Retinal pigment epithelial cell (primary cell): ENCODE measurements around the gene BMPR1B.

Experiments used
- DNase-seq: peaks from one replicate; pipeline ENCODE4 v3.0.0-alpha.2; 2010; ENCODE audit warnings: low read depth
- H3K4me3 ChIP-seq: 2 replicates; pipeline ENCODE4 v1.5.1; 2011; ENCODE audit warnings: mild to moderate bottlenecking, low read length, control low read depth, moderate library complexity
- TF ChIP-seq, protein P1 (sequence below): conservative IDR thresholded peaks from 2 replicates; pipeline ENCODE4 v1.5.1; 2011; ENCODE audit warnings: low read depth, low read length, control low read depth, inconsistent platforms

The BMPR1B gene

DNA sequence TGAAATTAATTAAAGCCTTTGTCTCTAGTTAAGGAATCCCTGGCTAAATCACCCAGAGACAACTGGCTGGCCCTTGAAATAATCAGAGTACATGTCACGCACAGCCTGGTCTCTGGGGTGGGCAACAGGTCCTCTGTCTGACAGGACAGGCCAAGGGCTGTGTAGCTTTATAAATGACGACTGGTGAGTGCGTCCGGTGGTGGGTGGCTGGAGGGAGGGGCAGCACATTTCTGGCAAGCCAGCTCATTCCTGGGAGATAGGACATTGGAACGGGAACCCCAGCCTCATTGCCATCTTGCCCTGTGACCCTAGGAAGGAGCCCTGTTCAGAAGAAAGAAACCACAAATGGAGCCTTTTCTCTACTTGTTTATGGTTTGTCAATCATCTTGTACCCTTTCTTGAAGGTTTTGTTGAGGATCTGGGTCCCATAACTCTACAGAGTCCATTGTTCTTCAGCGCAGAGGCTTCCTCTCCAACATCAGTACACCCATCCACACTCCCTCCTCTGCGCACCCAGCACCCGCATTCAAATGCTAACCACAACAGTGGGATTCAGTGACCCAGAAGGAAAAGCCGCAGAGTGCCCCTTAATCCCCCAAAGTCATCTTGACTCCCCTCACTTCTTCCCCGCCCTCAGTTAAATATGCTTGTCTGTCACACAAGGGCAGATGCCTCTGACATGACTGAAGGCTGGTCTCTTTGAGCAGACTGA lies 422.9 kb downstream of the BMPR1B start:
- TF ChIP-seq, protein P1, sequence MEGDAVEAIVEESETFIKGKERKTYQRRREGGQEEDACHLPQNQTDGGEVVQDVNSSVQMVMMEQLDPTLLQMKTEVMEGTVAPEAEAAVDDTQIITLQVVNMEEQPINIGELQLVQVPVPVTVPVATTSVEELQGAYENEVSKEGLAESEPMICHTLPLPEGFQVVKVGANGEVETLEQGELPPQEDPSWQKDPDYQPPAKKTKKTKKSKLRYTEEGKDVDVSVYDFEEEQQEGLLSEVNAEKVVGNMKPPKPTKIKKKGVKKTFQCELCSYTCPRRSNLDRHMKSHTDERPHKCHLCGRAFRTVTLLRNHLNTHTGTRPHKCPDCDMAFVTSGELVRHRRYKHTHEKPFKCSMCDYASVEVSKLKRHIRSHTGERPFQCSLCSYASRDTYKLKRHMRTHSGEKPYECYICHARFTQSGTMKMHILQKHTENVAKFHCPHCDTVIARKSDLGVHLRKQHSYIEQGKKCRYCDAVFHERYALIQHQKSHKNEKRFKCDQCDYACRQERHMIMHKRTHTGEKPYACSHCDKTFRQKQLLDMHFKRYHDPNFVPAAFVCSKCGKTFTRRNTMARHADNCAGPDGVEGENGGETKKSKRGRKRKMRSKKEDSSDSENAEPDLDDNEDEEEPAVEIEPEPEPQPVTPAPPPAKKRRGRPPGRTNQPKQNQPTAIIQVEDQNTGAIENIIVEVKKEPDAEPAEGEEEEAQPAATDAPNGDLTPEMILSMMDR = no peak
- H3K4me3 ChIP-seq = no peak overlapping the region
- DNase-seq = no peak

DNA sequence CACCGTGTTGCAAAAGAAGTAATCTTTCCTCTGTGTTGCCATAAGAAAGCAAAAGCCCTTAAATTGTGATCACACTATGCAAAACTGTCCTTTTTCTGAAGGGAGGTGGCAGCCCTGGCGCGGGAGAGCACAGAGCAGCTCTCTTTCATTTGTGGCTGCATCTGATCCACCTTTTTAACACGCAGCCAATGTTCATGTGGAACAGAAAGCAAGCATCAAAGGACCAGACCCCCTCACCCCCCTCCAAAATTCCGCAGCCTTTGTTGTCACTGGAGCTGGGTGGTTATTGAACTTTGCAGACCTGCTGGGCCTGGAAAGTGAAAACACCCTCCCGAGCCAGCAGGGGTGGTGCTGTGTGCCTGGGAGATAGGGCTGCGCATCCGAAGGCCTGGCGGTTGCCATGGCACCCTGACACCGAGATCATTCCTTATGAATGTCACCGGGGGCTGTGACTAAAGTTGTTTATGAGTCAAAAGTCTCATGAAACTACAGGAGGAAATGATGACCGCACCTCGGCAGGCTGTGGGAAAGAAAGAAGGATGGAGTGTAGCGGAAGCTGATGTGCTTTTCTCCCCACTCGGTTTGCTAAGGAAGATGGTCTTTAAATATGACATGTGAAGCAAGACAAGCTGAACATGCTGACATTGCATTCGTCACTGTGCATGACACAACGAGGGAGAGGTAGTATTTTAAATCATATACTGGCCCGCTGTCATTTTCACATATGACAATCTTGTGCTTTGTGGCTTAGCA lies 423.7 kb downstream of the BMPR1B start:
- H3K4me3 ChIP-seq = no peak overlapping the region
- no peak for DNase-seq
- TF ChIP-seq, protein P1 = peak; percentile 17

DNA sequence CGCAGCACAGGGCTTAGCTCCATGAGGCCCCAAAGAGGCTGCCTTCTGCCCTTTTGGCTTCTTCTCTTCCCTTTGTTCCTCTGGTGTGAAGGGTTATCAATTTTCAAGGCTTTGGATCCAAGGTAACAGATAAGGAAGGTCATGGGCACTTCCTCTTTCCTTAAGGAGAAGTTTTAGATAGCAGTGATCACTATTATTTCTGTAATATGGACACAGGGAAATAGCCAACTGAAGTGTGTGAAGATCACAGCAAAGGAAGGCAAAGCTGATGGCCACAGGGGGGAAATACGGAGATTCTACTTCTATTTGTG lies 424.2 kb downstream of the BMPR1B start:
- TF ChIP-seq, protein P1 = no peak
- no peak overlapping the region for H3K4me3 ChIP-seq
- no peak for DNase-seq

DNA sequence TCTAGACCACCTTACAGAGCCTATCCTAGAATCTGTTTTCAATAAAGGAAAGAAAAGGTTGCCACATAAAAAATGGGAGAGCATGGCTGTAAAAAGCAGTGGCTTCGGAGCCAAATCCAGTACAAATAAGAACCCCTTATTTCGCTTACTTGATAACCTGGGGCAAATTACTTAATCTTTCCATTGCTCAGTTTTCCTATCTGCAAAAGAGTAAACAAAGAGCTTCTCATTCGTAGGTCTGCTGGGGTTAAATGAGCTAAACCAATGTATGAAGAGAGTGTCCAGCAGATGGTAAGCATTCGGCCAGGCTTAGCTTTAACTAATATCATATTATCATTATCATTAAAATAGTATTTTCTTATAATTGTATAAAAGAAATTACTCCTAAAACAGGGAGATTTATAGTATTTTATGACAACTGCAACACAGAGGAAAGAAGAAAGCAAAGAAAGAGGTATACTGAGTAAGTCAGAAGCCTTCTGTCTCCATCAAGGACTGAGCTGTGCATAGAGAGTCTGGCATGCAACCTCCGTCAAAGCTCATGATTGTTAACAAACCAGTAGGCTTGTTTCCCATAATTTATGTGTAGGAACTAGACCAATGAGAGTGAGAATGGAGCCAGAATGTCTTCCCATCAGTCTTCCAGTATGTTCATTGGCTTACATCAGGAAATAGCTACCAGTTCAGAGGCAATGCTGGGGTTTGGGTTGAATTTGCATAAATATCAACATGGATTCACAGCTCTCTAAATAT lies 426.1 kb downstream of the BMPR1B start:
- DNase-seq = no peak
- no peak overlapping the region for H3K4me3 ChIP-seq
- TF ChIP-seq, protein P1 = no peak

DNA sequence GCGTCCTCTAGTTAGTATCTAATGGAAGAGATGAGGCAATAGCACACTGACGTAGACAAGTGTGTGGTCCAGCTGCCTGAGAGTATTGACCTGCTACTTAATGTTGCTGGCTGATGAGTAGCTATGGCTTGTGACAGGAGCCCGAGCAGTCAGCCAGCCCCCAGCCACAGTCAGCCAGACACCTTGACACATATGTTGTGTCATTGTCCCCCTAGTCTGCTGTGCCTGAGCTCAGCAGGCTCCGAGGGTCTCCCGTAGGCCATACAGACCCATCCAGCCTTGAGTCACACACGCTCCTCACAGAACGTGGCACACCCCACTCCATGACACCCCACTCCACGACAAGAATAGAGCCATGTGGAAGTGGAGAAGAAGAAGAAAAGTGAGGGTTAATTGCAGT lies 428.9 kb downstream of the BMPR1B start:
- no peak for DNase-seq
- TF ChIP-seq, protein P1 = no peak
- no peak overlapping the region for H3K4me3 ChIP-seq

DNA sequence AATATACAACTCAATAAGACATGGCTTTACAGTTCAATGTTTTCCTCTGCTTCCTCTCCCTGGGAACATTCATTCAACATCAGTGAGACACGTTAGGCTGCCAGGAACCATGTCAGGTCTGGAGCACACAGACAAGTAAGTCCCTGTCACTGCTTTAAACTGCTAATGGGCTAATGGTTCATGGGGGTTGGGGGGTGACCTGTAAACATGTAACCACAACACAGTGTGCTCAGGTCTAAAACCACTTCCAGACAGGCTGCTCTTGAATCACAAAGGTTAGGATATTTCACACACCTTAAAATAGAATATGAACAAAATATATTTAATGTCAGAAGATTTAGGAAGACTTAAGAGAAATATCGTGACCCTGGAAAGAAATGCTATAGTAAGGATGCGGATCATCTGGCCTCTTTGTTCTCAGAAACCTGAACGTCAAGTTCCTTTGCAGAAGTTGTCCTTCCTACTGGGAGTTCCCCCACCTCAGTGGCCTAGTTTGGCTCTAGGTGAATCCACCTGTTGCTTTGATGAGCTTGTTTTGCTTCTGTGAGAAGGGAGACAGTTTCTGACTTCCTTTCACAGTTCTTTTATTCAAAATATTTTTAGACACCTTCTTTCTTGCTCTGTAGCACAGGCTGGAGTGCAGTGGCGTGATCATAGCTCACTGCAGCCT lies 431.1 kb downstream of the BMPR1B start:
- TF ChIP-seq, protein P1 = no peak
- no peak for DNase-seq

More for the DNA sequence above, 431.1 kb downstream of the BMPR1B start:
- H3K4me3 ChIP-seq = no peak overlapping the region
